GM12892 (cell line): Measurements from ENCODE around the gene PGD.

Experiments
- POLR2A ChIP-seq: IDR thresholded peaks from 2 replicates; pipeline ENCODE4 v1.6.1; 2011; ENCODE audit warnings: low read depth, low read length, control low read depth
- TAF1 ChIP-seq: IDR thresholded peaks from 2 replicates; pipeline ENCODE4 v1.6.1; 2011; ENCODE audit warnings: low read depth, mild to moderate bottlenecking, control low read depth, low read length, borderline replicate concordance

DNA sequence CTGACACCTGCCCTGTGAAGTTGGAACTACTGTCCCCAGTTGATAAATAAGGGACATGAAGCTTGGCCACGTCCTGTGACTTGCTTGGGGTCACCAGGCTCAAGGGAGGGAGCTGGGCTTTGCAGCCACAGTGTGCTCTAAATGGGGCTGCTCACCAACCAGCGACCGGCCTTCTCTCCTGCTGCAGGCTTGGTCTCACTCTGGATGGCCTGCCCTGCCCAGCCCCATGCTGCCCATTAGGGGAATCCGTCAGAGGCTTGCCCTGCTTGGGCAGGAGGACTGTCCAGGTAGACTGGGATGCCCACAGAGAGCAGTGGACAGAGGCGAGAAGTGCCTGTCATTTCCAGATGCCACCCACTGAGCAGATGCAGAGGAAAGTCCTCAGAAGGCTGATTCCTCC is 30.1 kb downstream of the PGD start:
- TF ChIP-seq POLR2A = no peak
- TF ChIP-seq TAF1 = no peak
